ENCODE measurements around the gene CDK14. TPM values are rescaled to one million over a fixed set of nuclear protein-coding genes. Genes with fewer than 3 reads are reported as not detected.
A peak's percentile ranks its signal among the peaks of the same experiment; 100 is the strongest.

Gene CDK14
- total RNA-seq, 1 donor from 2014 or later: 131 TPM

DNA sequence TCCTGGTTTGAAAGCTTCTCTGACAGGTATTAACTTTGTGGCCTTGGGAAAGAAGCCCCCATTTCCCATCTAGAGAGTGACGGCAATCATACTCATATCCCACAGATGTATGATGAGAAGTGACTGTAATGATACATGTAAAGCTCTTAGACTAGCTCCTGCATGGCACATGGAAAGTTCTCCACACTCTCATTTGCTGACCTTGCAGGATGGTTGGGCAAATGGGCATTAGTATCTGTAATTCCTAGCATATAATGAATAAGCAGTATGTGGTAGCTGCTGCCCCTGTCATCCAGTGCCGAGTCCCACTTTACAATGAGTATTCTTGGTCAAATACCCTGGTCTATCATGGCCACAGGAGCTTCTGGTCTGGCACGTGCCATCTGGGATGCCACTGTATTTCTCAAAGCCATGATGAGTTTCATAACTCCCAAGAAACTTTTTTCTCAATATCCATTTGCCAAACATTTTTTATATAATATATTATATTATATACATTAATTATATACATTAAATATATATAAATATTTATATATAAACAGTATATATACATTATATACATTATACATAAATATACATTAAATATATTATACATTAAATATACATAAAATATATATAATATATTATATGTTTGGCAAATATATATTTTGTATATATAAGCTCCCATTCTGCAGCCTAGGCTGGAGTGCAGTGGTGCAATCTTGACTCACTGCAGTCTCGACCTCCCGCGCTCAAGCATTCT, 561.6 kb downstream of the CDK14 start:
- no peak overlapping the region for H3K4me3 Mint-ChIP-seq (ENCODE audit: unreplicated experiment)
- no peaks in the 10 kb centered on the region for H3K27me3 Mint-ChIP-seq (ENCODE audit: unreplicated experiment)
- TF ChIP-seq, protein P1, sequence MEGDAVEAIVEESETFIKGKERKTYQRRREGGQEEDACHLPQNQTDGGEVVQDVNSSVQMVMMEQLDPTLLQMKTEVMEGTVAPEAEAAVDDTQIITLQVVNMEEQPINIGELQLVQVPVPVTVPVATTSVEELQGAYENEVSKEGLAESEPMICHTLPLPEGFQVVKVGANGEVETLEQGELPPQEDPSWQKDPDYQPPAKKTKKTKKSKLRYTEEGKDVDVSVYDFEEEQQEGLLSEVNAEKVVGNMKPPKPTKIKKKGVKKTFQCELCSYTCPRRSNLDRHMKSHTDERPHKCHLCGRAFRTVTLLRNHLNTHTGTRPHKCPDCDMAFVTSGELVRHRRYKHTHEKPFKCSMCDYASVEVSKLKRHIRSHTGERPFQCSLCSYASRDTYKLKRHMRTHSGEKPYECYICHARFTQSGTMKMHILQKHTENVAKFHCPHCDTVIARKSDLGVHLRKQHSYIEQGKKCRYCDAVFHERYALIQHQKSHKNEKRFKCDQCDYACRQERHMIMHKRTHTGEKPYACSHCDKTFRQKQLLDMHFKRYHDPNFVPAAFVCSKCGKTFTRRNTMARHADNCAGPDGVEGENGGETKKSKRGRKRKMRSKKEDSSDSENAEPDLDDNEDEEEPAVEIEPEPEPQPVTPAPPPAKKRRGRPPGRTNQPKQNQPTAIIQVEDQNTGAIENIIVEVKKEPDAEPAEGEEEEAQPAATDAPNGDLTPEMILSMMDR (IDR thresholded peaks at IDR 0.05): no peak
- no peaks in the 10 kb centered on the region for H3K9me3 Mint-ChIP-seq (ENCODE audit: unreplicated experiment)
- H3K4me1 Mint-ChIP-seq (ENCODE audit: unreplicated experiment): peaks cover 10% of the 10 kb centered on the region
- no peak for DNase-seq (ENCODE audit: extremely low spot score, unreplicated experiment)
- H3K36me3 Mint-ChIP-seq (ENCODE audit: unreplicated experiment): peaks cover 16% of the 10 kb centered on the region
- H3K27ac Mint-ChIP-seq (ENCODE audit: unreplicated experiment): no peak overlapping the region

DNA sequence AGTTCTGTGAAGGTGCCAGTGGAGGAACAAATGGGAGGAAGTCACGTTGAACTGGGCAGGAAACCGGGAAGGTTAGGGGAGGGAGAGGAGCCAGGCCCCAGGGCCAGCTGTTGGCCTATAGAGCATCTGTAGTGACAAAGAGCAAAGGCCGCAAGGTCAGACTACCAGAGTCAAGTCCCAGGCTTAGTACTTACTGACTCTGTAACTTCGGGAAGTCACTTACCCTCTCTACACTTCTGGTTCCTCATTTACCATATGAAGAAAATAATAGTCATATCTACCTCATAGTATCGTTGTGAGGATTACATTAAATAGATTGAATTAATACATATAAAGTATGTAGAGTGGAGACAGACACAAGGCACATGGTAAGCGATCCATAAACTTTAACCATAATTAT, 566.3 kb downstream of the CDK14 start:
- TF ChIP-seq, protein P1 (IDR thresholded peaks at IDR 0.05): no peak

DNA sequence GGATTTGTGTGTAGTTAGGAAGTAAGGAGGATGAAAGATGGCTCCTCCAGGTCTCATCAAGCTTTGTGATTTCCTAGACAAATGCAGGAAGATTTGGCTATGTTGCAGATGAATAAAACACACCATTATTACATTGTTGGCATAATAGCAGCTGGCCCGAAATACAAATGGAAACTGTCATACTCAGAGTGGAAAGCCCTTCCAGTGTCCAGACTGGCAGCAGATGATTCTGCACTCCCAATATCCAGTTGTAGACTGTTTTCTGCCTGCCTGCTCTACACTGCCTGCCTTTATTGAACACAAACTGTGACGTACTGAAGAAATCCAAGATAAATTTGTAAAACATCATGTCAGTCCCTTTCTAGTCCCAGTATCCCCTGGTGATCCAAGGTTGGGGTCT, 568.4 kb downstream of the CDK14 start:
- peaks cover 6% of the 10 kb centered on the region for H3K36me3 Mint-ChIP-seq (ENCODE audit: unreplicated experiment)
- no peaks in the 10 kb centered on the region for H3K9me3 Mint-ChIP-seq (ENCODE audit: unreplicated experiment)
- peak overlapping the region; percentile 85 for H3K27ac Mint-ChIP-seq (ENCODE audit: unreplicated experiment)
- DNase-seq (ENCODE audit: extremely low spot score, unreplicated experiment): no peak
- TF ChIP-seq, protein P1 (IDR thresholded peaks at IDR 0.05): no peak
- no peak overlapping the region for H3K4me3 Mint-ChIP-seq (ENCODE audit: unreplicated experiment)
- no peaks in the 10 kb centered on the region for H3K27me3 Mint-ChIP-seq (ENCODE audit: unreplicated experiment)
- H3K4me1 Mint-ChIP-seq (ENCODE audit: unreplicated experiment): peaks cover 40% of the 10 kb centered on the region

More for the DNA sequence above, 566.3 kb downstream of the CDK14 start:
- Mint-ChIP-seq H3K4me1 (ENCODE audit: unreplicated experiment) (peaks cover 30% of the 10 kb centered on the region), H3K36me3 (ENCODE audit: unreplicated experiment) (peaks cover 12% of the 10 kb centered on the region), H3K9me3 (ENCODE audit: unreplicated experiment) (no peaks in the 10 kb centered on the region), H3K4me3 (ENCODE audit: unreplicated experiment) (no peak overlapping the region), H3K27me3 (ENCODE audit: unreplicated experiment) (no peaks in the 10 kb centered on the region), H3K27ac (ENCODE audit: unreplicated experiment) (no peak overlapping the region)
- DNase-seq (ENCODE audit: extremely low spot score, unreplicated experiment): no peak

DNA sequence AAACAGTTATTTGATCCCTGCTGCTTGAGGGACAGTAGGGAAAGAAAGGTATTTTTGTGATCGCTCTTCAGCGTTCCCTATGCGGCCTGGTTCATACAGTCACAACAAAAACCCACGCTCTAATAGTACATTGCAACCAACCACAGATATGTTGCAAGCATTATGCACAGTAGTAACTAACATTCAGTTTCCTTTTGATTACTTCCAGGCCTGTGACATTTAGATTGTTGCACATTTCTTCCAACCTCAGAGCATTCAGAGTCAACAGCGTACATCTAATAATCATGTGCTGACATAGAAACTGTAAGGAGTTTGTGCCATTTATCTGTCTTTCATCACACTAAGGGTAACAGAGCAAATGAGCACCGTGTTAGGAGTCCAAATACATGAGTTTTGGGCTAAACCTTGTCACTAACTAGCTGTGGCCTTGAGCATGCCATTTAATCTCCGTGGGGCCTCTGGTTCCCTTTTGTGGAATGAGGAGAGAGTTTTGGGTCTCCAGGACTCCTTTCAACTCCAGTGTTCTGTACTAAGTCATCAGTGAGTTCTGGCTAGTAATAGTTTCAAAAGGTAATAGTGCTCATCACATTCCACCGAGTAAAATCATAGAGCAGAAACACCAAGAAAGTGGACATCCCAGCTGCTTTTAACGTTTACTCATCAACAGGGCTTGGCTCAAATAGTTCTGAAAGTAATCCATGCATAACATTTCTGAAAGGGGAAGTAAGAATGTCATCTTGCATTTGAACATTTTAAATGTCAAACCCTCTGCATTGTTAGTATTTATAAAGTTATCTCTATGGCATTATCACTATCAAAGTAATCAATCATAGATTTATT, 569.1 kb downstream of the CDK14 start:
- TF ChIP-seq, protein P1 (IDR thresholded peaks at IDR 0.05): no peak
- peaks cover 47% of the 10 kb centered on the region for H3K4me1 Mint-ChIP-seq (ENCODE audit: unreplicated experiment)
- H3K27ac Mint-ChIP-seq (ENCODE audit: unreplicated experiment): peak overlapping the region; percentile 85
- no peak for DNase-seq (ENCODE audit: extremely low spot score, unreplicated experiment)
- H3K4me3 Mint-ChIP-seq (ENCODE audit: unreplicated experiment): no peak overlapping the region
- no peaks in the 10 kb centered on the region for H3K27me3 Mint-ChIP-seq (ENCODE audit: unreplicated experiment)
- no peaks in the 10 kb centered on the region for H3K9me3 Mint-ChIP-seq (ENCODE audit: unreplicated experiment)
- H3K36me3 Mint-ChIP-seq (ENCODE audit: unreplicated experiment): peaks cover 2% of the 10 kb centered on the region

DNA sequence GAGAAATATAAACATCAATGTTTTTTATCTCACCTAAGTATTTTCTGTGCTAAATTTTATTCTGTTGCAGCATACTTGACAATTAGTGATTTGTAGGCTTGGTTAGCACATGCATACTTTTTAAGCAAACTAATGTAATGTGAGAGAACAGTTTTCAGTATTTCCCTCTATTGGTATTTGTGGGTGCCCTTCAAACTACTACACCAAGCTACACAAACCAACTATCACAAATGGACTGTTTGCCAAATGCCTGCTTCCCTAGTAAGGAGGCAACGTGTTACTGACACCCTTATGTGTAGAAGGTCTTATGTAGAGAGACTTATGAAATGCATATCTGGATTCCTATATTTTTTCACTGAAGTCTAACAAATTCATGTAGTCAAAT, 569.7 kb downstream of the CDK14 start:
- Mint-ChIP-seq H3K4me1 (ENCODE audit: unreplicated experiment) (peaks cover 48% of the 10 kb centered on the region), H3K4me3 (ENCODE audit: unreplicated experiment) (no peak overlapping the region), H3K36me3 (ENCODE audit: unreplicated experiment) (peaks cover 2% of the 10 kb centered on the region), H3K27me3 (ENCODE audit: unreplicated experiment) (no peaks in the 10 kb centered on the region), H3K27ac (ENCODE audit: unreplicated experiment) (no peak overlapping the region), H3K9me3 (ENCODE audit: unreplicated experiment) (no peaks in the 10 kb centered on the region)
- TF ChIP-seq, protein P1 (IDR thresholded peaks at IDR 0.05): no peak
- DNase-seq (ENCODE audit: extremely low spot score, unreplicated experiment): no peak

All from osteocyte (in vitro differentiated cells).